ENCODE measurements around the gene KMT2E.

KMT2E gene

DNA sequence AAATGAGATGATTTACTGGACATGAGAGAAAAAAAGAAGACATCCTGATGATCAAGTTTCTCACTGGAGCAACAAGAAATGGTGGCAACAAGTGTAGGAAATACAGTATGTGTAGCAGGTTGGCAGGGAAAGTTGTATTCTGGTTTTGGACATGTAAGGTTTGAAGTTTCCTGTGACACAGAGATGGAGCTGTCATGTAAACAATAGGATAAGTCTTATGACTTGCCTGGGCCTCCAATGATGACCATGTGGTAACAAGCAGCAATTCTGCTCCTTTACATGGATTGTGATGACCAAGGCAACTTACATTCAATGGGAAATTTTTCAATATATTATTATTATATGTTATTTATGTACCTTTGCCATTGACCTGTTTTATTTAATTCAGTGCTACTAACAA, 125.4 kb downstream of the KMT2E start:
- H3K4ac ChIP-seq (ENCODE audit: low read depth in 1 of 2, low read length in 2 of 2), result no peak overlapping the region
- no peak overlapping the region for H3K9ac ChIP-seq (ENCODE audit: low read length)

DNA sequence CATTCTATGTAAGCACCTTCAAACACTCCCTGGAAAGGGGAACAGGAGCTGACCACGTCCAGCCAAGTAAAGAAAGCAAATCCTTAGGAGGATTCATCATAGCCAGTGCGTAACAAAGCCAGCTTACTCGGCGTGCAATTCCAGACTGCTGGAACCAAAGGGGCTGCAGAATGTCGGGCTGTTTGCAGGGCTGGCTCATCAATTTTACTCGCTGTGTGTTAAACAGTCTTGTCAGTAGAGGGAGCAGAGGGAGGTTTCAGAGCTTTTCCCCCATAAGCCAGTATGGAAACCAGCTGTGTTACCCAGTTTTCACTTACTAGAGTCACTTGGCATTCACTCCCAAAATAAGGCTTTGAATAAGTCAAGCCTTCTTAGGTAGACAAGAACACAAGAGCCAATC, 127.1 kb downstream of the KMT2E start:
- no peak overlapping the region for H3K9ac ChIP-seq (ENCODE audit: low read length)
- WGBS, result 46% methylated on average over 6 of the region's 6 CpGs
- no peaks in the 10 kb centered on the region for H3K9me3 ChIP-seq (ENCODE audit: control insufficient read depth, low read length)

More for the DNA sequence above, 125.4 kb downstream of the KMT2E start:
- Histone ChIP-seq H2BK5ac (ENCODE audit: low read depth, low read length, poor library complexity, severe bottlenecking) (no peak overlapping the region), H2BK120ac (ENCODE audit: low read depth, low read length) (no peak overlapping the region), H3K14ac (ENCODE audit: low read length in 2 of 2) (no peak overlapping the region), H4K8ac (ENCODE audit: low read length) (no peak overlapping the region), H3K4me1 (ENCODE audit: control insufficient read depth, insufficient read depth, low read depth, low read length) (peaks cover 2% of the 10 kb centered on the region), H3K36me3 (ENCODE audit: control insufficient read depth in 1 of 2, insufficient read depth in 2 of 2, low read depth in 1 of 2, low read length in 2 of 2) (peaks cover 17 to 71% of the 10 kb centered on the region in 2 experiments), H3K23ac (ENCODE audit: low read length in 2 of 2) (no peak overlapping the region), H2BK12ac (ENCODE audit: low read length in 2 of 2) (no peak overlapping the region), H2AFZ (ENCODE audit: low read depth, low read length) (no peak overlapping the region), H4K91ac (ENCODE audit: low read length) (no peak overlapping the region), H3K27ac (ENCODE audit: low read length, poor library complexity, severe bottlenecking) (no peak overlapping the region), H3K4me2 (ENCODE audit: low read length, poor library complexity, severe bottlenecking) (no peak overlapping the region), H3K27me3 (ENCODE audit: control insufficient read depth in 1 of 2, insufficient read depth in 1 of 2, low read length in 2 of 2) (no peaks in the 10 kb centered on the region), H3K4me3 (ENCODE audit: insufficient read depth in 1 of 2, low read depth in 1 of 2, low read length in 2 of 2) (no peak overlapping the region), H2BK15ac (ENCODE audit: low read depth, poor library complexity, severe bottlenecking) (no peak overlapping the region), H3K9me3 (ENCODE audit: control insufficient read depth, low read length) (no peaks in the 10 kb centered on the region), H3K79me1 (replicated peaks; ENCODE audit: low read length, poor library complexity, severe bottlenecking) (peaks cover 41% of the 10 kb centered on the region), H3K18ac (ENCODE audit: low read depth in 1 of 2, low read length in 2 of 2) (no peak overlapping the region), H2AK5ac (ENCODE audit: low read length, severe bottlenecking) (no peak overlapping the region)
- DNase-seq, result no peak

GRCh38 chr7:105149827-105150226, 135.8 kb downstream of the KMT2E start:
- peaks cover 11% of the 10 kb centered on the region for H3K79me1 ChIP-seq (replicated peaks; ENCODE audit: low read length, poor library complexity, severe bottlenecking)
- no peak overlapping the region for H2BK120ac ChIP-seq (ENCODE audit: low read depth, low read length)
- no peak overlapping the region for H2BK5ac ChIP-seq (ENCODE audit: low read depth, low read length, poor library complexity, severe bottlenecking)
- no peak overlapping the region for H2AK5ac ChIP-seq (ENCODE audit: low read length, severe bottlenecking)
- no peak overlapping the region for H4K91ac ChIP-seq (ENCODE audit: low read length)
- H3K9me3 ChIP-seq (ENCODE audit: control insufficient read depth, low read length), result no peaks in the 10 kb centered on the region
- no peak for DNase-seq
- 79% methylated on average over 3 of the region's 3 CpGs for WGBS
- H3K9ac ChIP-seq (ENCODE audit: low read length), result no peak overlapping the region
- no peak overlapping the region for H3K4ac ChIP-seq (ENCODE audit: low read depth in 1 of 2, low read length in 2 of 2)
- no peak overlapping the region for H3K27ac ChIP-seq (ENCODE audit: low read length, poor library complexity, severe bottlenecking)
- peaks cover 8 to 20% of the 10 kb centered on the region in 2 experiments for H3K36me3 ChIP-seq (ENCODE audit: control insufficient read depth in 1 of 2, insufficient read depth in 2 of 2, low read depth in 1 of 2, low read length in 2 of 2)
- H2BK12ac ChIP-seq (ENCODE audit: low read length in 2 of 2), result no peak overlapping the region
- no peak overlapping the region for H4K8ac ChIP-seq (ENCODE audit: low read length)
- H3K14ac ChIP-seq (ENCODE audit: low read length in 2 of 2), result no peak overlapping the region
- H3K4me1 ChIP-seq (ENCODE audit: control insufficient read depth, insufficient read depth, low read depth, low read length), result peaks cover 4% of the 10 kb centered on the region
- H3K23ac ChIP-seq (ENCODE audit: low read length in 2 of 2), result no peak overlapping the region
- no peak overlapping the region for H3K4me2 ChIP-seq (ENCODE audit: low read length, poor library complexity, severe bottlenecking)
- H2AFZ ChIP-seq (ENCODE audit: low read depth, low read length), result no peak overlapping the region
- H3K4me3 ChIP-seq (ENCODE audit: insufficient read depth in 1 of 2, low read depth in 1 of 2, low read length in 2 of 2), result no peak overlapping the region
- no peak overlapping the region for H3K18ac ChIP-seq (ENCODE audit: low read depth in 1 of 2, low read length in 2 of 2)
- H2BK15ac ChIP-seq (ENCODE audit: low read depth, poor library complexity, severe bottlenecking), result no peak overlapping the region
- no peaks in the 10 kb centered on the region for H3K27me3 ChIP-seq (ENCODE audit: control insufficient read depth in 1 of 2, insufficient read depth in 1 of 2, low read length in 2 of 2)

More for the DNA sequence above, 127.1 kb downstream of the KMT2E start:
- no peak overlapping the region for H2AFZ ChIP-seq (ENCODE audit: low read depth, low read length)
- H3K23ac ChIP-seq (ENCODE audit: low read length in 2 of 2), result no peak overlapping the region
- no peak overlapping the region for H2BK15ac ChIP-seq (ENCODE audit: low read depth, poor library complexity, severe bottlenecking)
- no peak overlapping the region for H2AK5ac ChIP-seq (ENCODE audit: low read length, severe bottlenecking)
- H3K27ac ChIP-seq (ENCODE audit: low read length, poor library complexity, severe bottlenecking), result no peak overlapping the region
- no peak overlapping the region for H2BK120ac ChIP-seq (ENCODE audit: low read depth, low read length)
- no peak overlapping the region for H3K4me3 ChIP-seq (ENCODE audit: insufficient read depth in 1 of 2, low read depth in 1 of 2, low read length in 2 of 2)
- no peak overlapping the region for H4K8ac ChIP-seq (ENCODE audit: low read length)
- H3K27me3 ChIP-seq (ENCODE audit: control insufficient read depth in 1 of 2, insufficient read depth in 1 of 2, low read length in 2 of 2), result no peaks in the 10 kb centered on the region
- peaks cover 19 to 83% of the 10 kb centered on the region in 2 experiments for H3K36me3 ChIP-seq (ENCODE audit: control insufficient read depth in 1 of 2, insufficient read depth in 2 of 2, low read depth in 1 of 2, low read length in 2 of 2)
- no peak overlapping the region for H3K14ac ChIP-seq (ENCODE audit: low read length in 2 of 2)
- no peak overlapping the region for H2BK12ac ChIP-seq (ENCODE audit: low read length in 2 of 2)
- peak; percentile 48 for DNase-seq
- no peak overlapping the region for H4K91ac ChIP-seq (ENCODE audit: low read length)
- H3K4me1 ChIP-seq (ENCODE audit: control insufficient read depth, insufficient read depth, low read depth, low read length), result no peaks in the 10 kb centered on the region
- no peak overlapping the region for H3K18ac ChIP-seq (ENCODE audit: low read depth in 1 of 2, low read length in 2 of 2)
- H2BK5ac ChIP-seq (ENCODE audit: low read depth, low read length, poor library complexity, severe bottlenecking), result no peak overlapping the region
- no peak overlapping the region for H3K4ac ChIP-seq (ENCODE audit: low read depth in 1 of 2, low read length in 2 of 2)
- H3K4me2 ChIP-seq (ENCODE audit: low read length, poor library complexity, severe bottlenecking), result no peak overlapping the region
- H3K79me1 ChIP-seq (replicated peaks; ENCODE audit: low read length, poor library complexity, severe bottlenecking), result peaks cover 34% of the 10 kb centered on the region

DNA sequence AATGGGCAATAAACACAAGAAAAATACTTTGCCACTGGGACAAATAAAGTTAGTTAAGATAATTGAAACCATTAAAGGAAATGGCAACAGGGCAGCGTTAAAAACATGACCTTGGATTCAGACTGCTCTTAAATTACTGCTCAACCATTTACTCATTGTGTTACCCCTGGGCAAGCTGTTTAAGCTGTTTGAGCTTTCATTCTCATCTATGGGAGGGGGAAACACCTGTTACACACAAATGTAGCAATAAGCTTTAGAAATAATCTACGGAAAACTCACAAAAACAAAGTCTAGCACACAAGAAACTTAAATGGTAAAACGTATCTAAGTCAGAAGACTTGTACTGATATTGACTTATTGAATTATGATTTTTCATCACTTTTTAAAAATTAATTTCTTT, 137.1 kb downstream of the KMT2E start:
- no peak overlapping the region for H3K27ac ChIP-seq (ENCODE audit: low read length, poor library complexity, severe bottlenecking)
- H2AK5ac ChIP-seq (ENCODE audit: low read length, severe bottlenecking), result no peak overlapping the region
- H3K9ac ChIP-seq (ENCODE audit: low read length), result no peak overlapping the region
- no peaks in the 10 kb centered on the region for H3K9me3 ChIP-seq (ENCODE audit: control insufficient read depth, low read length)
- H2BK12ac ChIP-seq (ENCODE audit: low read length in 2 of 2), result no peak overlapping the region
- H3K79me1 ChIP-seq (replicated peaks; ENCODE audit: low read length, poor library complexity, severe bottlenecking), result peaks cover 12% of the 10 kb centered on the region
- H3K36me3 ChIP-seq (ENCODE audit: control insufficient read depth in 1 of 2, insufficient read depth in 2 of 2, low read depth in 1 of 2, low read length in 2 of 2), result peaks cover 5 to 15% of the 10 kb centered on the region in 2 experiments
- no peak overlapping the region for H3K14ac ChIP-seq (ENCODE audit: low read length in 2 of 2)
- DNase-seq, result no peak
- H3K18ac ChIP-seq (ENCODE audit: low read depth in 1 of 2, low read length in 2 of 2), result no peak overlapping the region
- no peak overlapping the region for H2AFZ ChIP-seq (ENCODE audit: low read depth, low read length)
- H3K4ac ChIP-seq (ENCODE audit: low read depth in 1 of 2, low read length in 2 of 2), result no peak overlapping the region
- no peak overlapping the region for H3K23ac ChIP-seq (ENCODE audit: low read length in 2 of 2)
- H3K4me3 ChIP-seq (ENCODE audit: insufficient read depth in 1 of 2, low read depth in 1 of 2, low read length in 2 of 2), result no peak overlapping the region
- H4K8ac ChIP-seq (ENCODE audit: low read length), result no peak overlapping the region
- H2BK5ac ChIP-seq (ENCODE audit: low read depth, low read length, poor library complexity, severe bottlenecking), result no peak overlapping the region
- no peak overlapping the region for H4K91ac ChIP-seq (ENCODE audit: low read length)
- no peaks in the 10 kb centered on the region for H3K27me3 ChIP-seq (ENCODE audit: control insufficient read depth in 1 of 2, insufficient read depth in 1 of 2, low read length in 2 of 2)
- H3K4me2 ChIP-seq (ENCODE audit: low read length, poor library complexity, severe bottlenecking), result no peak overlapping the region
- H3K4me1 ChIP-seq (ENCODE audit: control insufficient read depth, insufficient read depth, low read depth, low read length), result peaks cover 4% of the 10 kb centered on the region
- no peak overlapping the region for H2BK15ac ChIP-seq (ENCODE audit: low read depth, poor library complexity, severe bottlenecking)
- no peak overlapping the region for H2BK120ac ChIP-seq (ENCODE audit: low read depth, low read length)
- WGBS, result 100% methylated on average over 1 of the region's 3 CpGs

Measured in mesenchymal stem cell (in vitro differentiated cells and primary cell).